HG03045 (cell line): ENCODE measurements around the gene TCF15.

Experiments used
- ATAC-seq: cut with Tn5 transposase; IDR thresholded peaks from one replicate; pipeline ENCODE4 v1.9.1; 2021; ENCODE audit warnings: mild to moderate bottlenecking, moderate library complexity; ENCODE audit not compliant: unreplicated experiment

TCF15 gene, protein sequence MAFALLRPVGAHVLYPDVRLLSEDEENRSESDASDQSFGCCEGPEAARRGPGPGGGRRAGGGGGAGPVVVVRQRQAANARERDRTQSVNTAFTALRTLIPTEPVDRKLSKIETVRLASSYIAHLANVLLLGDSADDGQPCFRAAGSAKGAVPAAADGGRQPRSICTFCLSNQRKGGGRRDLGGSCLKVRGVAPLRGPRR

DNA sequence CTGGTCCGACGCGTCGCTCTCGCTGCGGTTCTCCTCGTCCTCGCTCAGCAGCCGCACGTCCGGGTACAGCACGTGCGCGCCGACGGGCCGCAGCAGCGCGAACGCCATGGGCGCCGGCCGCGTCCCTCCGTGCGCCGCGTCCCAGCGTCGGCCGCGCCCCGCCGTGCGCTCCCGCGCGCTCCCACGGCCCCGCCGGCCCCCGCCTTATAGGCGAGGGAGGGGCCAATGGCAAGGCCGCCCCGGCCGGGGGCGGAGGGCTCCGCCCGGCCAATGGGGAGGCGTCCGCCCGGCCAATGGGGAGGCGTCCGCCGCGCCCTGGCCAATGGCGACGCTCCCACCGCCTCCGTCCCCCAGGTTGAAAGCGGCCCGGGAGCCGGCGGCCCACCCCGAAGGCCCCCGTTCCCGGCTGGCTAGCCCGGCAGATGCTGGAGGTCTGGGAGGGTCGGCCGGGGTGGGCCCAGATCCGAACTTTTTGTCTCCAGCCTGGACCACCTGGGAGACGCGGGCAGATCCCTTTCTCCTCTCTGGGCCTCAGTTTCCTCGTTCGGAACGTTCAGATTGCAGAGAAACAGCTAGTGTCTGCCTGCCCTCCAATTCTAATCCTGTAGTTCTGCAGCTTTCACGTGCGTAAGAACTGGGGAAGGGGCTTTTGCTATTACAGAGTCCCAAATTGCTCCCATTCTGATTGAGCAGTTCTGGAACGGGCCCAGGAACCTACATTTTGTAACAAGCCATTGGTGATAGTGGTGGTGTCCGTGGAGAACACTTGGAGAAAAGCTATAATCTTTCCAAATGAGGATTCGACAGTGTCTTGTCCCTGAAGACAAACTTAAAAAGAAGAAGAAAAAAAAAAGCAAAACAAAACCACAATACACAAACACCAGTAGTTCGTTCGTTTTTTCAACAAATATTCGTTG, at the start of gene TCF15:
Gene TCF15 (minus strand): TSS at position 180 of the 917 bp plus-strand sequence. CDS start 72 bp downstream, at position 108.
- ATAC-seq = no peak

DNA sequence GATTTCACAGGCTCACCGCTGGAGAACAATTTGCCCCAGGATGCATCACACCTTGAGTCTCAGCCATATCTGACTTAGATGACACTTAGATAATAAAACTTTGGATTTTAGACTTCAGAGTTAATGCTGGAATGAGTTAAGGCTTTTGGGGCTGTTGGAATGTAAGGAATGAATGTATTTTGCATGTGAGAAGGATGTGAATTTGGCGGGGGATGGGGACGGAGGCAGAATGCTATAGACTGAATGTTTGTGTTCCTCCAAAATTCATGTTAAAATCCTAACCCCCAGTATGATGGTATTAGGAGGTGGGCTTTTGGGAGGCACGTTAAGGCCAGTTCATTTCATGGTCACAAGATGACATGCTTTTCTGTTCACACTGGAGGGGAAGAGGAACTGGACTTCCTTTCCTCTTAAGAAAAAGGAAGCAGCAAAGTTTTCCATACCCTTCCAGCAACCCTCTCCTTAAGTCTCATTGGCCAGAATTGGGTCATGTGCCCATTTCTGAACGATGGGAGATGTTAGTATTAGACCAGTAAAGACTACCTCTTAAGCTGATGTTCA, 48.7 kb upstream of the TCF15 start:
- no peak for ATAC-seq

DNA sequence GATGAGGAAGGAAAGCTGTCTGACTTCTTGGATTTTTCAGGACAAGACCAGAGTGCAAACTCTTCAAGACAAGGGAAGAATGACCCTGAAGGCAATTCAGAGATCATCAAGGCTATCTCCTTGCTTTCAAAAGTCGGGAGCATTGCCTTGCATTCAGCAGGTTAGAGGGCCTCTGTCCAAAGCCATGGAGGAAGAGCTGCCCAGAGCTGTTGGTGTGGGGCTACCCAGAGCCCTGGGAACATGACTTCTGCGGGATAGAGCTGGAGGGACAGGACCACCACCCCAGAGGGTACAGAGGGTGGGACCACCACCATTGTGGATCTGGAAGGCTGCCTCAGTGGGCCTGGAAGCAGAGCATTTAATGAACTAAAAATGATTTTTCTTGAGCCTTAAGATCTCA, 48.1 kb upstream of the TCF15 start:
- ATAC-seq = no peak

DNA sequence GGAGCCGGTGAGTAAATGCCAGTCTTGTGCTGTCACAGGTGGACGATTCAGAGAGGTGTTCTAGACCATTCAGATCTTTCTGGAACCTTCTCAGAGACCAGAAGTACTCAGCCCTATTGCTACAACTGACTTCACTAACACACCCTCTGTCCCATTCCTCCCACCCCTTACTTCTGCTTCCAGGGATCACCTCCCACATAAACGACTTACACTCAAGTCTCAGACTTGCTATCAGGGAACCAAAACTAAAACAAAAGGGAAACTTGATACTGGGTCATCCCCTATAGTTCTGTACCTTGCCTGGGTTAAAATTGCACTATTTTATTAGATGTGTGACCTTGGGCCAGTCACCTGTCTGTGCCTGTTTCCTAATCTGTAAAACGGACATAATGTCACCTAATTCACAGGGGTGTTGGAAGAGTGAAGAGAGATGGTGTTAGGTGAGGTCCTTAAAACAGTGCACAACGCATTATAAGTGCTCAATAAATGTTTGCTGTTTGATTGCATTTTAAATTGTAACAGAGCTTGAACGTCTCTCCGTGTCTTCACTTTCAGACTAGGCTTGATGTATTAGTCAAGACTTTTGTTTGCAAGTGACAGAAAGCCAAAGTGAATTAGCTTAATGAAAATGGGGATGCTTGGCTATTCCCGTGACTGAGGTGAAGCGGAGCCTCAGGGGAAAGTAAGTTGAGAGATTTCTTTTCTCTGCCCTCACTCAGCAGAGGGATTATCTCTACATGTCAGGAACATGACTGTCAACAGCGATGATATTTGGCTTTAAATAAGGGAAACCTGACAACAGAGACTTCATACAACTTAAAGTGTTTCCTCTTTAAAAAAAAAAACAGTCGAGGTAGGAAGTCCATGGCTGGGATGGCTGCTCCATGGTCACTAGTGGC, 45.9 kb upstream of the TCF15 start:
- no peak for ATAC-seq

DNA sequence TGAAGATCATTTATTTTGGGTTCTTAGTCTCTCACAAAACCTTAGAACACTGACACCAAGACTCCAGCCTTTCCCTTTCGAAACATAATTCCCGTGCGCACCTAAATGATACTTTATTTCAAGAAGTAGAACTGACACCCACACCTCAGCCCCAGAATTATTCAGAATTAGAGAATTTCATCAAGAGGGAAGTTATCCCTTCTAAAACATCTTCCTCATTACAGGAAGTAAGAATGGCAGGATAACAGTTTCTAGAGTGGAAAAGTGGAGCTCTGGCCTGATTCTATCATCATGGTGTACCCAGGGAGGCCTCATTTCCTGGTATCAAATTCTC, 44.3 kb upstream of the TCF15 start:
- ATAC-seq = no peak

DNA sequence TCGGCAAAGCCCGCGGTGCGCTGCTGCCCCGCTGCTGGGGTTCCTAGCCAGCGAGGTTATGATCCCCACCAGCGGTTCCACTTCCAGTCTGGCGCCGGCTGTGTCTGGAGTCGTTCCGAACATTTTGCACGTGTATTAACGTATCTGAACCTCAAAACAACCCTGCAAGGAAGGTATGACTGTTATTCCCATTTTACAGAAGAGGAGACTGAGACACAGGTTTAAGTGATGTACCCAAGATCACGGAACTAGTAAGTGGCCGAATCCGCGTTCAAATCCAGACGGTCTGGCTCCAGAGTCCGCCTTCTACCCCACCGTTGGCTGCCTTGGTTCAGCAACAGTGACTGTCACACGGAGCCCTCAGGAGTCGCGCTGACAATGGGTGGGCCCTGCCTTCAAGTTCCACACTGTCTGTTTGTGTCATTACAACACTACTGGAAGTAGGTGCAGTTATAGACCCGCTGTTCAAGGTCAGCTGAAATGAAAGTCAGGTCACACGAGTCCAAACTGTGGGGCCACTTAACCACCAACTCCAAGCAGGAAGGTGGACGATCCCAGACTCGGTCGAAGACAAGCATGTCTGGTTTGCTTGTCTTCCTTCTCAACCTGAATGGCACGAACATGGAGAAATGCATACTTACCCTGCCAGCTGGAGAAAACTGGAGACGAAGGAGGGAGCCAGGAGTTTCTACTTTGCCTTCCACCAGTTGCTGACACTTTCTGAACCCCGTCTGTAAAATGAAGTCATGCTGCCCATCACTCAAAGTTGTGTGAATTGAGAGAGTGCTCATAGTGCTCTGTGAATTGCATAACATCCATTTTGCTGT, 43.7 kb upstream of the TCF15 start:
- ATAC-seq = no peak

DNA sequence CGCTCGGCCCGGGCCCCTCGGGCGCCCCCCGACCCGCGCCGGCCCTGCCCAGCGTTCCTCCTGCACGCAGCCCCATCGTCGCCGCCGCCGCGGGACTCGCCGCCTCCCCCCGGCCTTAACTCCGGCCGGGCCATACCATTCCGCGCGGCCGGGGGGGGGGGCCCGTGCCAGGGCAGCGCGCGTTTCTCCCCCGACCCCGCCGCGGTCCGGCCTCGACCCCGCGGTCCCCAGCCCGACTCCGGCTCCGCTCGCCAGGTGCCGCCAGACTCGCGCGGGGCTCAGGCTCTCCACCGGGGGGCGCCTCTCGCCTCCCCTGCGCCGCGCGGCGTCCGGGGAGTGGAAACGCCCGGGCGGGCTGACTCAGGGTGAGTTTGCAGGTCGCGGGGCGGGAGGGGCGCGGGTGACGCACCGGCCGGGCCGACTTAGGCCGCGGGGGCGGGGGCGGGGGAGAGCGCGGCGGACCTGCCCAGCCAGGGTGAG, 43.0 kb upstream of the TCF15 start, which contains the start of gene SRXN1:
Gene SRXN1 (minus strand): TSS at position 91 of the 480 bp plus-strand sequence. CDS start 15 bp downstream, at position 76.
- ATAC-seq = peak; percentile 85

DNA sequence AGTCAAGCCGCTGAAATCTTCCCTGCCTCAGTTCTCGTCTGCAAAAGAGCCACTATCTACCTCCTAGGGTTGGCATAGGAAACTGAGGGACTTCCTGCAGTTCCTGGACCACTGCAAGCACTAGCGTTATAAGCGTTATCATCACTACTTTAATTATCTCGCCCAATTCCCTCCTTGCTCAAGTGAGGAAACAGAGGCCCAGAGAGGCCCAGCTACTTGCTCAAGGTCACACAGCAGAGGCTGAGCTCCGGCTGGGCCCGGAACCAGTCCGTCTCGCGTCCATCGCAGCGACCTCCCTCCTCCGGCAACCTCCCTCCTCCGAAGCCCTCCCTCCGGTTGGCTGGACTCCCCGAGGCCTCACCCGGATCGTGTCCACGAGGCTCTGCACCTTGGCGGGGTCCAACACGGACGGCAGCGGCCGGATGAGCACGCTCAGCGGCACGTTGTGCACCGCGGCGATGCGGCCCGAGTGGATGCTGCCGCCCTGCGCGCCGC, 42.6 kb upstream of the TCF15 start:
- no peak for ATAC-seq

DNA sequence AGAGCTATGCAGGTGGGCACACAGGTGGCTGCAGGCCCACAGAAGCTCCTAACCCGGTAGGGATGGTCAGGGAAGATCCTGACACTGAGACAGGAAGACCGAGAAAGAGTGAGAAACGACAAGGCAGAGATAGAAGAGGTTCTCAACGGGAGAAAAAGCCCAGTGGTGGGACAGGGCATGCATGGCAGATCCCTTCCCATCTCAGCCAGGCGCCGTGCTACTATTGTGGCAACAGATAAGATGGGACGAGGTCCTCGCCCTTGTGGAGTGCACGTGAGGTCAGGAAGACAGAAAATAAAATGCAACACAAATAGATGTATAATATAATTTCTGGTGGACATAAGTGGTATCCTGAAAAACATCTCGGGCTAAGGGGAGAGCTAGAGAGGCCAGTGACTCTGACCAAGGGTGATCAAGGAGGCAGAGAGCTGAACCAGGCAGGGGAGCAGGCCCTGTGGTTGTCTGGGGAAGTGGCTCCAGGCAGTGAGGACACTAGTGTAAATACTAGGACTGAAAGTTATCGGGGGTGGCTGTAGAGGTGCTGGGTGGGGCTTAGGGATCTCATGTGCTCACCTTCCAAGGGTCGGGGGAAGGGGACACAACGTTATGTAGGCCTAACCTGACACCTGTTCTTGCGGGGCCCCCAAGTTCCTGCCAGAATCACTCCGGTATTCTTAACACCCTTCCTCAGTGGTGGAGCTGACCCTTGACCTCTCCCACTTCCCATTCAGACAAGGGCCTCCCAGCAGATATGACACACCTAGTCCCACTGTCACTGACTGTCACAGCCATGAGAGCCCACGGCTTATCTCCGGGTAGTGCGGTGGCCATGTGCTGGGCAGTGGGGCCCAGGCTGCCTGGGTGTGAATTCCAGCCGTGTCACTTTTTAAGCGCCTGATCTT, 41.9 kb upstream of the TCF15 start:
- ATAC-seq = no peak

DNA sequence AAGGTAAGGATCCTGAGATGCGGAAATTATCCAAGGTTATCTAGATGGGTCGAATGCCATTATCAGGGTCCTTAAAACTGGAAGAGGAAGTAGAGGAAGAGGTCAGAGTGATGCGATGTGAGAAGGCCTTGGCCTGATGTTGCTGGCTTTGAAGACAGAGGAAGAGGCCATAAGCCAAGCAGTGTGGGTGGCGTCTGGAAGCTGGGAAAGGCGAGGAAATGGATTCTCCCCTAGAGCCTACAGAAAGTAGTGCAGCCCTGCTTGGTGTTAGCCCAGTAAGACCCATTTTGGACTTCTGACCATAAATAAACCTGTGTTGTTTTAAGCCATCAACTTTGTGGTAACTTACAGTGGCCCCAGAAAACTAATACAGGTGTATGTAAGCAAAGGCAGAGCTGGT, 40.8 kb upstream of the TCF15 start:
- no peak for ATAC-seq

DNA sequence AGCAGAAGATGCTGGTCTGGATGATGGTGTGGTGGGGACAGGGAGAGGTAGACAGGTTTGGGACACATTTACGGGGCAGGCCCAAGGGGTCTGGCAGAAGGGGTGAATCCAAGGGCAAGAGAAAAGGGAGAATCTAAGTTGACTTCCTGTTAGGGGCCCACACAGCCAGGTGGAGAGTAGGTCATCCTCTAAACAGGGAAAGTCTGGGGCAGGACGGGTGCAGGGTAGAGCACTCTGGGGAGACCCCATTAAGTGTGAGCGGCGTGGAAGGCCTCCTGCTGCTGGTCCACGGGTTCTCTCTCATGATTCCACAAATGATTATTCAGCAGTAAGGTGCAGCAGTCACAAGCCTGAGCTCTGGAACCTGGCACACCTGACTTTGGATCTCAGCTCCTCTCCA, 40.2 kb upstream of the TCF15 start:
- ATAC-seq = no peak

DNA sequence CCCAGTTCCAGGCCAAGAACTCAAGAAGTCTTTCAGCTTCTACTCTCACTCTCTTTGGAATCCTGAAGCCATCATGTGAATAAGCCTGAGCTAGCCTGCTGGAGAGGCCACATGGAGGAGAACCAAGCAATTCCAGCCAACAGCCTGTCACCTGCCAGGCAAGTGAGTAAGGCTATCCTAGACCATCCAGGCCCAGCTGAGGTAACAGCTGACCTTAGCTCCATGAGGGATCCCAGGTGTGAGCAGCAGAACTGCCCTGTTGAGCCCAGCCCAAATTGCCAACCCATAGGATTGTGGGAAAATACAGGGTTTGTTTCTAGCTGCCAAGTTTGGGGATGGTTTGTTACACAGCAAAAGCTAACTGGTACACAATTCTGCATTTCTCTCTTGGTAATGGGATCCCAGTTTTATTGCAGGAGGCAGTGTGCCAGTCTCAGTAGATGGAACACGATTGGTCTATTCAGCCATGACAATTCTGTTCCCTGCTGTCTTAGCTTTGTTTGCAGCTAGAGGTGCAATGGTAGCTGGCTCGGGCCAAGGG, 37.4 kb upstream of the TCF15 start:
- no peak for ATAC-seq

DNA sequence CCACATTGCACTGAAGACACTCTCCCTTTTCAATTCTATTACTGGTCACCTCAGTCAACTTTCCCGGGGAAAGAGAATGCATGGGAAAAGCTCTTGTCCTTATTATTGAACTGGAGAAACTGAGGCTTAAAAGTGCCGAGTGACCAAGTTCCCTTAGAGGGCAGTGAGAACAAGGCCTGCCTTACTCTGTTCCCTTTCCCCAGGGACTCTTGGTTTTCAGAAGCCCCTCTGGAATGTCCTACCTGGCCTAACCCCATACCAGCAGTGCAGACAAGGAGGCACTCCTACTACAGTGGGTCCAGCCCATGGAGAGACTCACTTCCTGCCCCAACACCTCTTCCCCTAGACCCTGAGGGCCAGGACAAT, 36.7 kb upstream of the TCF15 start:
- no peak for ATAC-seq

DNA sequence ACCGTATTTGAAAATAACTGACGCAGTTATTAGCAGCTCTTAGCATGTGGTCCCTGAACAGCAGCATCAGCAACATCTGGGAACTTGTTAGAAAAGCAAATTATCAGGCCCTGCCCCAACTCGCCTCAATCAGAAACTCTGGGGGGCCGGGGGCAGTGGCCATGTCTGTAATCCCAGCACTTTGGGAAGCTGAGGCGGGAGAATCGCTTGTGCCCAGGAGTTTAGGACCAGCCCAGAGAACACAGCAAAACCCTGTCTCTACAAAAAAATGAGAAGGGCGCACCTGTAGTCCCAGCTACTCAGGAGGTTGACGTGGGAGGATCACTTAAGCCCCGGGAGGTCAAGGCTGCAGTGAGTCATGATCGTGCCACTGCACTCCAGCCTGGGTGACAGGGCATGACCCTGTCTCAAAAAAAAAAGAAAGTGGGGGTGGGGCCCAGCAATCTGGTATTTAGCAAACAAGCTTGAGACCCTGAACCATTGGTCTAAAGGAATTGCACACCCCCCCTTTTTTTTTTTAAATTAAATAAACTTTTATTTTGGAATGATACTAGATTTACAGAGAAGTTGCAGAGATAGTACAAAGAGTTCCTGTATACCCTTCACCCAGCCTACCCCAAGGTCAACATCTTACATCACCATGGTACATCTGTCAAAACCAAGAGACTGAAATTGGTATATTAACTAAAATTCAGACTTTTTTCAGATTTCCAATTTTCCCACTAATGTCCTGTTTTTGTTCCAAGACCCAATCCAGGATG, 36.2 kb upstream of the TCF15 start:
- no peak for ATAC-seq

DNA sequence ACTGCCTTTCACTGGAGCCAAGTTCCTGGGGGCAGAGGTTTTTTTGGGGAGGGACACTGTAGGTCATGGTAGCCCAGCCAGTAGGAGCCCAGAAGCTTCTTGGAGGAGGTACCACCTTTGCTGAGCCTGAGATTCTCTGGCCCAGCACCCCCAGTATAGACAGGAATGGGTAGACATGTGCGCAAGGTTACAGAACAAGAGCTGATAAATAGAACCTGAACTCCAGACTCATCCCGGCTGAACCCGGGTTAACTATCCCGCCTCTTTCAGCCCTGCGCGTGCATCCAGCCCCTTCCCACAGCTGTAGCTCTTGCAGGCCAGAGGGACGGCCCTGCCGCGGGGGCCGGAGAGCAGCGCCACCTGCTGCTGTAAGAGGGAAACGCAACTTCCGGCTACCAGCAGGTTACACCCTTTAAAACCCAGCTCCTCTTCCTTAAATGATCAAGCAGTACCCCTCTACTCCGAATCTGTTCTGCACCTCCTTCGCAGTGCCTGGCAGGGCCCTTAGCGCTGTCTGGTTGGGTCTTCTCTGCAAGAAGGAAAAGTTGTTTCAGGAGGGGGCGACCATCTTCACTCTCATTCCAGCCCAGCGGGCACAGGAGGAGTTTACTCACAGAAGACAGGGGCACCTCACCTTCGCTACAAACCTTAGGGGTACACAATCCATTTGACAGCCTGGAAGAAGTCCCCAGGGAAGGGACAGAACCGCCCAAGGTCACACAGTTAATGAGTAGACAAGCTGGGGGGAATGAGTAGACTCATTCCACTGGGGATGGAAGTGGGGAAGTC, 35.4 kb upstream of the TCF15 start:
- ATAC-seq = peak; percentile 68

DNA sequence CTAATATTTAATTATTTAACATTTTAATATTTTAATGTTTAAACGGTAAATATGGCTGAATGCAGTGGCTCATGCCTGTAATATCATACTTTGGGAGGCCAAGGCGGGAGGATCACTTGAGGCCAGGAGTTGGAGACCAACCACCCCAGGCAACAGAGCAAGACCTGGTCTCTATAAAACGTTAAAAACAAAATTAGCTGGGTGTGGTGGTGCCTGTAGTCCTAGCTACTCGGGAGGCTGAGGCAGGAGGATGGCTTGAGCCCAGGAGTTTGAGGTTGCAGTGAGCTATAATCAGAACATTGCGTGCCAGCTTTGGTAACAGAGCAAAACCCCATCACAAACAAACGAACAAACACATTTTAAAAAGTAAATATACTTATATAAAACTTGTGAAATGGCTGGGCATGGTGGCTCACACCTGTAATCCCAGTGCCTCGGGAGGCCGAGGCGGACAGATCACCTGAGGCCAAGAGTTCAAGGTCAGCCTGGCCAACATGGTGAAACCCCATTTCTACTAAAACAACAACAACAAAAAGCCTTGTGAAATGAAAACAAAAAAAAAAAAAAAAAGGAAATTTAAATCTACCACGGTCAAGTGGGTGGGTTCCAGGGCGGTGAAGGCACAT, 34.7 kb upstream of the TCF15 start:
- no peak for ATAC-seq
